Mucosa of gallbladder (tissue), 1 donor: ENCODE results near the gene ANKRD55. TPM values are rescaled to one million over a fixed set of nuclear protein-coding genes. Genes with fewer than 3 reads are reported as not detected.
A peak's percentile ranks its signal among the peaks of the same experiment; 100 is the strongest.
"Not testable (repeated sequence)": the region's sequence is repeated elsewhere in the genome, so short reads cannot be mapped to it uniquely, and the experiment has no call there.

ENCODE experiments used
- DNase-seq: peaks from one replicate; pipeline ENCODE4 v3.0.0-alpha.2; 2020; ENCODE audit warnings: low spot score
- total RNA-seq: library from RNA; stranded (reverse); gene quantifications from one replicate; pipeline ENCODE4 v1.2.1, GENCODE V29; 2021
- donor health status: DM: no; HTN: no; CAD: no.

ANKRD55 gene
- total RNA-seq, 1 donor from 2014 or later = 0.20 TPM

- no peak for DNase-seq
Observed at GRCh38 chr5:56144211-56144610, 88.9 kb downstream of the ANKRD55 start.

GRCh38 chr5:56143373-56143714, 89.8 kb downstream of the ANKRD55 start:
- peak; percentile 21 for DNase-seq

GRCh38 chr5:56142614-56143372, 90.3 kb downstream of the ANKRD55 start:
- DNase-seq = peak; percentile 87

GRCh38 chr5:56142233-56142613, 90.9 kb downstream of the ANKRD55 start:
- DNase-seq = no peak

GRCh38 chr5:56140073-56140472, 93.1 kb downstream of the ANKRD55 start:
- DNase-seq = no peak

GRCh38 chr5:56130664-56131063, 102.5 kb downstream of the ANKRD55 start:
- no peak for DNase-seq

- no peak for DNase-seq
Observed at GRCh38 chr5:56129288-56129687, 103.8 kb downstream of the ANKRD55 start.

- no peak for DNase-seq
Observed at GRCh38 chr5:56128113-56128512, 105.0 kb downstream of the ANKRD55 start.

- no peak for DNase-seq
Observed at GRCh38 chr5:56126487-56127179, 106.5 kb downstream of the ANKRD55 start.

- peak; percentile 86 for DNase-seq
Observed at GRCh38 chr5:56123531-56124243, 109.4 kb downstream of the ANKRD55 start.

- DNase-seq = not testable (repeated sequence)
Observed at GRCh38 chr5:56122360-56122985, 110.7 kb downstream of the ANKRD55 start.

- no peak for DNase-seq
Observed at GRCh38 chr5:56119050-56119449, 114.1 kb downstream of the ANKRD55 start.

GRCh38 chr5:56116599-56117141, 116.5 kb downstream of the ANKRD55 start:
- no peak for DNase-seq

- no peak for DNase-seq
Observed at GRCh38 chr5:56115589-56115988, 117.5 kb downstream of the ANKRD55 start.

- no peak for DNase-seq
Observed at GRCh38 chr5:56112526-56113121, 120.5 kb downstream of the ANKRD55 start.

- DNase-seq = no peak
Observed at GRCh38 chr5:56111404-56111781, 121.7 kb downstream of the ANKRD55 start.

- no peak for DNase-seq
Observed at GRCh38 chr5:56110646-56111403, 122.3 kb downstream of the ANKRD55 start.

GRCh38 chr5:56108246-56108645, 124.9 kb downstream of the ANKRD55 start:
- no peak for DNase-seq

GRCh38 chr5:56106837-56107236, 126.3 kb downstream of the ANKRD55 start:
- DNase-seq = no peak

- DNase-seq = no peak
Observed at GRCh38 chr5:56105511-56106291, 127.4 kb downstream of the ANKRD55 start.
